ENCODE results near the gene CPED1.
"Not testable (repeated sequence)": the region's sequence is repeated elsewhere in the genome, so short reads cannot be mapped to it uniquely, and the experiment has no call there.

CPED1 gene

DNA sequence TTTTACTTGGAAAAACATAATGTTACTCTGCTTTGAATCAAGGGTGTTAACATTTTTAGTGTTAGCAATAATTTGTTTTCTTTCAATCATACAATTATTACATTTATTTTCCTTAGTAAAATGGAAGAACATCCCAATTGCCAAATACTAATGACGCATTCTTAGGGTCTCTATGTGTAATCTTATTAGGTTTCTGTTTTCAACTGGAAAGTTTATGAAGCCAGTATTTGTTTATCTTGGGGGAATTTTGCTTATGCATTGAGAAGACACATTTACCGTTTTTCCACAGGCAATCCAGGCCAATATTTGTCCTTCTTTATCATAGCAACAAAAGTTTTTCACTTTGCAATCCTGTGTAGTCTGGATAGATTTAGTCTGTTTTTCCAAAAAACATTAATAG lies 134.5 kb downstream of the CPED1 start:
- H3K36me3 Mint-ChIP-seq, result no peaks in the 10 kb centered on the region
- H3K9me3 Mint-ChIP-seq, result no peaks in the 10 kb centered on the region
- no peak overlapping the region for H3K27ac Mint-ChIP-seq
- no peak overlapping the region for H3K4me3 Mint-ChIP-seq
- ATAC-seq, result no peak
- no peak for DNase-seq (ENCODE audit: low spot score in 2 of 2)
- H3K4me1 Mint-ChIP-seq, result no peaks in the 10 kb centered on the region

DNA sequence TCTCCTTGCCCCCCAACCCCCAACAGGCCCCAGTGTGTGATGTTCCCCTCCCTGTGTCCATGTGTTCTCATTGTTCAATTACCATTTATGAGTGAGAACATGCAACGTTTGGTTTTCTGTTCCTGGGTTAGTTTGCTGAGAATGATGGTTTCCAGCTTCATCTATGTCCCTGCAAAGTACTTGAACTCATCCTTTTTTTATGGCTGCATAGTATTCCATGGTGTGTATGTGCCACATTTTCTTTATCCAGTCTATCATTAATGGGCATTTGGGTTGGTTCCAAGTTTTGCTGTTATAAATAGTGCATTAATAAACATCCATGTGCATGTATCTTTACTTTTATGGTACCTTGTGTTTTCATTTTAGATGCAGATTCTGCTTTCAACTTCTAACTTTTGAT lies 136.9 kb downstream of the CPED1 start:
- H3K4me3 Mint-ChIP-seq; H3K9me3 Mint-ChIP-seq; H3K27ac Mint-ChIP-seq; ATAC-seq; H3K36me3 Mint-ChIP-seq; DNase-seq (ENCODE audit: low spot score in 2 of 2); H3K4me1 Mint-ChIP-seq: not testable (repeated sequence)

DNA sequence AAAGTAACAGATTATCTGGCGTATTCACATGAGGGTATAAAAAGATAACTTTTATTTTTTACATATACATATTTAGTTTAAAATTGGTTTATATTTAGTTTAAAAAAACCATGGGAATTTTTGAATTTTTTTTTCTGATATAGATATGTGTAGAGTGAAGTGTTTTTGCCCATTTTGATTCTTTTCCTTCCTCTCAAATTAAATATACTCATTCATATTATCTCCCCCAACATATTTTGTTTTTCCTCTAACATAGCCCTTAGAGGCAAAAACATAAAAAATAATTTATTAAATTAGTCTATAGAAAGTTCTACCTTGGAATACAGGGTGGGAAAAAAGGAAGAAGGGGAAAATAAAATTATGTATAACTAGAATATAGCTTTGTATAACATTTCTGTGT lies 137.7 kb downstream of the CPED1 start:
- no peak overlapping the region for H3K4me3 Mint-ChIP-seq
- no peaks in the 10 kb centered on the region for H3K36me3 Mint-ChIP-seq
- H3K27ac Mint-ChIP-seq, result no peak overlapping the region
- no peaks in the 10 kb centered on the region for H3K9me3 Mint-ChIP-seq
- H3K4me1 Mint-ChIP-seq, result no peaks in the 10 kb centered on the region
- ATAC-seq (no peak), DNase-seq (ENCODE audit: low spot score in 2 of 2) (no peak)

DNA sequence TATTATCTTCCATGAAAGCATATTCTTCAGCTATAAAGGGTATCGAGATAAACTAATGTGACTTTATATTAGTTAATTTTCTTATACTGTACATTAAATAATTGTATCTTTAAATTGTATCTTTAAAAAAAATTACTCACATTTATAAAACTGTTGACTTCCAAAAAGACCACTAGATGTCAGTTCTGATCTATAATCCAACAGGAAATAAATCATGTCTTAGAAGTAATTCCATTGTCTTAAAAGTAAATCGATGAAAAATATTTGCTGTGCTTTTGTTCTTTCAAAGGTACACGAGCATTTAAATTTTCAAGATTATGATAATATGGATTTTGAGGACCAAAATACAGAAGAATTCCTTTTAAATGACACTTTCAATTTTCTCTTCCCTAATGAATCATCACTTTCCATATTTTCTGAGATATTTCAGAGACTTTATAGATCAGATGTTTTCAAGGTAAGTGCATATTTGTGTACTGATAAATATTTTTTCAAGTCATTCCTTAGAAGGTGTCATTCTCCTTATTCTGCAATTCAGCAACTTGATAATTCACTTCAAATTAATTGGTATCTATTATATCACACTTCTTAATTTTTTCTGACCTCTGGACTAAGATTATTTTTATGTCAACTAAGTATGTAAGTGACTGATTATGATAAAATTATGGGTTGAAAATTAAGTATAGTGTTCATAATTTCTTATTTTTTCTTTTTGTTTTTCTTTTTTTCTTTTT lies 138.5 kb downstream of the CPED1 start:
- Mint-ChIP-seq H3K4me1 (no peaks in the 10 kb centered on the region), H3K36me3 (no peaks in the 10 kb centered on the region), H3K4me3 (no peak overlapping the region), H3K27ac (no peak overlapping the region), H3K9me3 (no peaks in the 10 kb centered on the region)
- DNase-seq (ENCODE audit: low spot score in 2 of 2), result no peak
- no peak for ATAC-seq

DNA sequence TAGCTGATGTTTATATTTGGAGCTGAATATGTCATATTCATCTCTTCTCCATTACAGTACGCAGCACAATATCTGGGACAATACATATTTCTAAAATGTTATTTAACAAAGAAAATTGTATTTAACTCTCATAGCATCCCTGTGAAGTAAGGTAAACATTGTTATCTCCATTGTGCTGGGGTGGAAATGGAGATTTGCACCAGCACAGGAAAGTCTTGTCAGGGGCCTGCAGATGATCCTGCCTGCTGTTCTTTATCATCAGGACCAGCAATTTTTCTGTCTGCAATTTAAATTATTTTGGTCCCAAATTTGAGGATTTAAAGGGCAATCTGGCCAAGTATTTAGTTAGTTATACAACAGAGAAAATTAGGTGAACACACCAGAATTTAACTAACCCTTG lies 144.4 kb downstream of the CPED1 start:
- no peak for ATAC-seq
- Mint-ChIP-seq H3K9me3 (no peaks in the 10 kb centered on the region), H3K36me3 (no peaks in the 10 kb centered on the region), H3K4me3 (no peak overlapping the region), H3K27ac (no peak overlapping the region), H3K4me1 (no peaks in the 10 kb centered on the region)
- DNase-seq (ENCODE audit: low spot score in 2 of 2), result no peak

DNA sequence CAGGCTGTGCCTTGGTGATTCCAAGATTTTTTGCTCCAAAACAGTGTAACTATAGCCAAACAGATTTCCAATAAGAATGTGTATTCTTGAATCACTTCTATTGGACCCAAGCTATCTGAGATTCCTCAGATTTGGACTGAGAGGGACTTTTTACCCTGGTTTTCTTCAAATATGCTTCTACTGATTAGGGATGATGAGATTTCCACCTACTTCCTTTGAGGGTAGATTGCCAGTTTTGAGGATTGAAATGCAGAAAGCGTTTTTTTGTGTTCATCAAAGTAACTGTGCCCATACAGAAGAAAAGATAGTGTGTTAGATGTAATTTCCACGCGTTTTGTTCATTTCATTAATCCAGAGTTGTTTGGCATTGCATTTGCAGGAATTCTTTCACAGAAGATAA lies 144.9 kb downstream of the CPED1 start:
- H3K36me3 Mint-ChIP-seq, result no peaks in the 10 kb centered on the region
- DNase-seq (ENCODE audit: low spot score in 2 of 2) (no peak), ATAC-seq (no peak)
- H3K27ac Mint-ChIP-seq, result no peak overlapping the region
- H3K9me3 Mint-ChIP-seq, result no peaks in the 10 kb centered on the region
- H3K4me3 Mint-ChIP-seq, result no peak overlapping the region
- H3K4me1 Mint-ChIP-seq, result no peaks in the 10 kb centered on the region

DNA sequence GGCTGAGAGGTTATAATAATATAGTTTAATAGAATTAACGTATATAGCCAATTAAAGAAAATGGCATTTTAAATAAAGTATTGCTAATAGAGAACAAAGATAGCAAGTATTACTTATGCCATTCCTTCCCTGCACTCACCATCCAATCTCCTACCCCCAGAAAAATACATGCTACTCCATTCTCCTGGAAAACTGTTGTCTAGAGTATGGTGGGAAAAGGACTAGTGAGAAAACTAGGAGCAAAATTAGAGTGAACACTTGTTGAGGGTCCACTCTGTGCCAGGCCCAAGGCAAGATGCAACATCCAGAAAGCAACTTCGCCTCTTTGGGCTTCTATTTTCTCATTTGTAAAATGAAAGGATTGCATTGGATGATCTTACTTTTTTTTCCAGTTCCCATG lies 149.1 kb downstream of the CPED1 start:
- H3K9me3 Mint-ChIP-seq, result no peaks in the 10 kb centered on the region
- H3K36me3 Mint-ChIP-seq, result no peaks in the 10 kb centered on the region
- DNase-seq (ENCODE audit: low spot score in 2 of 2), result no peak
- no peak for ATAC-seq
- H3K27ac Mint-ChIP-seq, result no peak overlapping the region
- no peaks in the 10 kb centered on the region for H3K4me1 Mint-ChIP-seq
- no peak overlapping the region for H3K4me3 Mint-ChIP-seq

DNA sequence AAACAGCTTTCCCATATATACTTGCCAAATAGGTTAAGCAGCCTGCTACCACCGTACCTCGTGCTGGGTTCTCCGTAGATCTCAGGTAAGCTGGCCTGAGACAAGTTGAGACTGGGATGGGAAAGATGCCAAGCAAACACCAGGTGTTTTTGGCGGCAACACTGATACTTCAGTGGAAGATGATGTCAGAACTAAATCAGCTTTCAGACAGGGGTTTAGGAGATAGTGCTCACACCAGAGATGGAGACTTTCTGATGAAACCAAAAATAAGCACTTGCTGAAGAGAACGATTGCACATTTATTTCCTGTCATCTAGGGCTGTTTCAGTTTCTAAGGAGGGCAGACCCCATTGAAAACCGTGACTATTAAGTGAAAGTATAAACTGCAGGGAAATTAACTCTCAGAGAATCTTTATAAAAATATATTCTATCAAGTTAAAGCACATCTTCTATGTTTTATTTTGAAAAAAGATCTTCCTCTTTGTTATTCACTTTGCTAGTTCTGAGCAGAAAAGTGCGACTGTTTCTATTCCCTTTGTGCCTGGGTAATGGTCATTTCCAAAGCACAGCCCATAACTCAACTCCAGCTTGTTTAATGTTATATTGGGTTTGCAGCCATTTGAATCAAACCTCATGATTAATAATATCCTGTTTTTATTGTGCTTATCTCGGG lies 149.9 kb downstream of the CPED1 start:
- Mint-ChIP-seq H3K27ac (peak overlapping the region; percentile 29), H3K4me3 (peak overlapping the region; percentile 30), H3K4me1 (no peaks in the 10 kb centered on the region), H3K36me3 (no peaks in the 10 kb centered on the region), H3K9me3 (no peaks in the 10 kb centered on the region)
- peak; percentile 79 for ATAC-seq
- DNase-seq (ENCODE audit: low spot score in 2 of 2), result no peak

DNA sequence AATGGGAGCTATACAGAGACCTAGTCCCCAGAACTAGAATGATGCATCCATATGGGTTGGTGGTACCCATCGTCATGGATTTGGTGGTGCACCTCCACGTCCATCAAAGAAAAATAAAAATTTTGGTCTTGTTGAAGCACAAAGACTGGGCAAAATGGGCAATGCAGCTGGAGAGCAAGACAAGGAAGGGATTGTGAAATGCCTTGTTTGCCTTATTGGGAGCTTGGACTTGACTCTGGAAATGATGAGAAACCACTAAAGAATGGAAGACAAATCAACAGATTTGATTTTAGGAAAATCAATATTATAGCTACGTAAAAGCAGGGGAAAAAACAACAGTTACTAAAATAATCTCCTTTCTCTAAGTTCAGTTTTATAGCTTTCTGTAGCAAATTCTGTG lies 150.9 kb downstream of the CPED1 start:
- DNase-seq (ENCODE audit: low spot score in 2 of 2), result no peak
- H3K27ac Mint-ChIP-seq, result no peak overlapping the region
- H3K36me3 Mint-ChIP-seq, result no peaks in the 10 kb centered on the region
- no peak overlapping the region for H3K4me3 Mint-ChIP-seq
- H3K9me3 Mint-ChIP-seq, result no peaks in the 10 kb centered on the region
- H3K4me1 Mint-ChIP-seq, result no peaks in the 10 kb centered on the region
- ATAC-seq, result no peak

DNA sequence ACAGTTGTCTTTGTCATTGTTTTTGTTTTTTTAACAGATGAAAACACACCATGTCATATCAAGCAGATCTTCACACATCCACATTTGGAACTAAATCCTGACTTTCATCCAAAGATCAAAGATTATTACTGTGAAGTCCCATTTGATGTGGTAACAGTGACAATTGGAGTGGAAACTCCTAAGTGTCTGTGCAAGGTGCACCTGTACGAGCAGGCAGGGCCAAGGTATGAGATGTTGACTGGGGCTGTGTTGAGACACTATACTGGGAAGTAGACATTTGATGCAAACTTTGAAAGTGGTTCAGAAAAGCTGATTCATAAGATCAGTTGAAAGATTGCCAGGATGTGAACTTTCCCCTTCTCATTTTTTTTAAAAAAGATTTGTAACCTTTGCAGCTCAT lies 152.3 kb downstream of the CPED1 start:
- no peak overlapping the region for H3K4me3 Mint-ChIP-seq
- no peaks in the 10 kb centered on the region for H3K4me1 Mint-ChIP-seq
- no peaks in the 10 kb centered on the region for H3K36me3 Mint-ChIP-seq
- DNase-seq (ENCODE audit: low spot score in 2 of 2), result no peak
- ATAC-seq, result no peak
- H3K9me3 Mint-ChIP-seq, result no peaks in the 10 kb centered on the region
- H3K27ac Mint-ChIP-seq, result no peak overlapping the region

DNA sequence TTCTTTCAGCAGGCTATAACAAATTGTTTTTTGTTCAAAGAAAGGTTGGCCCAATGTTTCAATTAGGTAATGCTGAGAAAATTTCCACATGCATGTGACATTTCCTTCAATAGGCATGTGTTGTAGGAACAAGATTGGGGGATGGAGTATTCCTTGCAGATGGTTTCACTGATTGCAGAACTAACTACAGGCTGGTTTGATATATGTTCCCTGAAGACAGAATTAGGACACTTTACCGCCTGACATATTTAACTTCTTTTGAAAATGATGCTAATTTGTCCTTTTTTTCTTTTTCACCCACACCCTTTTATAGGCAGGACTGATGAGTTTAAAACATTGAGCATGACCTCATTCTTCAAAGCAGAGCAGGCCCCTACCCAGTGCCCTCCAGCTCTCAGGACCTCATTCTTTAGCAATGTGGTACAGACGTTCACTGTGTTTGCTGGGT lies 163.3 kb downstream of the CPED1 start:
- no peak for DNase-seq (ENCODE audit: low spot score in 2 of 2)

DNA sequence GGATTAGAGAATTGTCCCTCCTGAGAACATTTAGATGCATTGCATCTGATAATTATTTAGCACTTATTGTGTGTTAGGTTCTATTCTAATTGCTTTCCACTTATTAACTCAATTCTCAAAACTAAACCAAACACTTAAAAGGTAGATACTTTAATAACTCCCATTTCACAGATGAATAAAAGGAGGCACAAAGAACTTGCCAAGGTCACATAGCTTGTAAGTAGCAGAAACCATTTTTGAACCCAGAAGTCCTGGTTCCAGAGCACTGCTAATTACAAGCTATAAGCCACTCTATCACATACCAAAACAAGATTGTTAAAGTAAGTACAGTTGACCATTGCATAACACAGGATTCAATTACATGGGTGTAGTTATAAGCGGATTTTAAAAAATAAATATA lies 164.9 kb downstream of the CPED1 start:
- no peaks in the 10 kb centered on the region for H3K9me3 Mint-ChIP-seq
- DNase-seq (ENCODE audit: low spot score in 2 of 2) (no peak), ATAC-seq (no peak)

More for the DNA sequence above, 163.3 kb downstream of the CPED1 start:
- Mint-ChIP-seq H3K36me3 (no peaks in the 10 kb centered on the region), H3K4me1 (no peaks in the 10 kb centered on the region), H3K9me3 (no peaks in the 10 kb centered on the region), H3K27ac (no peak overlapping the region), H3K4me3 (no peak overlapping the region)
- no peak for ATAC-seq

DNA sequence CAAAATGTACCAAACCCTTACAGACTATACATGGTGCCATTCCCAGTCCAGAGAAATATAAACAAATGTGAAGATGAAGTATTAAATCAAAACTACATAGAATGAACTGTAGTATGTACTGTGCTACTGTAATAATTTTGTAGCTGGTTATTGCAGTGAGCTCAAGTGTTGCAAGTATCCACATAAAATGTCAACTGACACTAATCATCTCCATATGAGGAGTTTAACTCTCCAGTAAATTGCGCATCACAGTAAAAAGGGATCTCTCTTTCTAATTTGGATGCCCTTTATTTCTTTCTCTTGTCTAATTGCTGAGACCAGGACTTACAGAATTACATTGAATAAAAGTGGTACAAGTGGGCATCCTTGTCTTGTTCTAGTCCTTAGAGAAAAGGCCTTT lies 165.5 kb downstream of the CPED1 start:
- no peak for DNase-seq (ENCODE audit: low spot score in 2 of 2)
- Mint-ChIP-seq H3K9me3 (no peaks in the 10 kb centered on the region), H3K4me3 (no peak overlapping the region), H3K4me1 (no peaks in the 10 kb centered on the region), H3K36me3 (no peaks in the 10 kb centered on the region), H3K27ac (no peak overlapping the region)
- ATAC-seq, result no peak

More for the DNA sequence above, 164.9 kb downstream of the CPED1 start:
- H3K4me1 Mint-ChIP-seq, result no peaks in the 10 kb centered on the region
- H3K36me3 Mint-ChIP-seq, result no peaks in the 10 kb centered on the region
- H3K4me3 Mint-ChIP-seq, result no peak overlapping the region
- H3K27ac Mint-ChIP-seq, result no peak overlapping the region

DNA sequence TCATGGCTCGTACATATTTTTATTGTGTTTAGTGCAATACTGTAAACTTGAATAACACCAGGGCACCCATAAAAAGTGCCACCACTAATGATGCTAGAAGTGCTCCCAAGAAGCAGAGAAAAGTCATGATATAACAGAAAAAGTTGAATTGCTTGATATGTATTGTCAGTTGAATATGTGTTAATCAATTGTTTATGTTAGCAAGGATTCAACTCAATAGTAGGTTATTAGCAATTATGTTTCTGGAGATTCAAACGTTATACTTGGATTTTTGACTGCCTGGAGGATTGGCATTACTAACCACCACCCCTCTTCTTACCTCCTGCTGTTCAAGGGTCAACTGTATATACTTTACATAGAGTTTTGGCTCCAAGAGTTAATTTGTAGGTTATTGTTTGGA lies 168.3 kb downstream of the CPED1 start:
- Mint-ChIP-seq H3K9me3 (no peaks in the 10 kb centered on the region), H3K27ac (no peak overlapping the region), H3K4me1 (no peaks in the 10 kb centered on the region), H3K36me3 (no peaks in the 10 kb centered on the region), H3K4me3 (no peak overlapping the region)
- DNase-seq (ENCODE audit: low spot score in 2 of 2) (no peak), ATAC-seq (no peak)

DNA sequence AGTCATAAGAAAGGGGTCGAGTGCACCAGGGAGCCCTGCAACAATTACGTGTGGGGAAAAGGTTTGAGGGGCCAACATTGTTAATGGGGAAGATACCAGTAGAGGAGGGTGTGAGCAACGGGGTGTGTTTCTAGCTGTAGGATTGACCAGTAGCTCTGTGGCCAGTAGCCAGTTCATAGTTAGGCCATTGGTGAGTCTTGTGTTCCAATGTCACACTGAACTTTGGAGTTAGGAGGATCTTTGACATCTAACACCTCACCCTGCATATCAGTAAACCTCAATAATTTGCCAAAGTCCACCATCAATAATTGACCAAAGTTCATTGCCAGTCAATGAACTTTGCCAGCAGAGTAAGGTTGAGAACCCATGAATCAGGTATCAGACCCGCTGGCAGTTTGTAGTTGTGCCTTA lies 168.8 kb downstream of the CPED1 start:
- DNase-seq (ENCODE audit: low spot score in 2 of 2) (no peak), ATAC-seq (no peak)
- Mint-ChIP-seq H3K9me3 (no peaks in the 10 kb centered on the region), H3K36me3 (no peaks in the 10 kb centered on the region), H3K27ac (no peak overlapping the region), H3K4me3 (no peak overlapping the region), H3K4me1 (no peaks in the 10 kb centered on the region)

DNA sequence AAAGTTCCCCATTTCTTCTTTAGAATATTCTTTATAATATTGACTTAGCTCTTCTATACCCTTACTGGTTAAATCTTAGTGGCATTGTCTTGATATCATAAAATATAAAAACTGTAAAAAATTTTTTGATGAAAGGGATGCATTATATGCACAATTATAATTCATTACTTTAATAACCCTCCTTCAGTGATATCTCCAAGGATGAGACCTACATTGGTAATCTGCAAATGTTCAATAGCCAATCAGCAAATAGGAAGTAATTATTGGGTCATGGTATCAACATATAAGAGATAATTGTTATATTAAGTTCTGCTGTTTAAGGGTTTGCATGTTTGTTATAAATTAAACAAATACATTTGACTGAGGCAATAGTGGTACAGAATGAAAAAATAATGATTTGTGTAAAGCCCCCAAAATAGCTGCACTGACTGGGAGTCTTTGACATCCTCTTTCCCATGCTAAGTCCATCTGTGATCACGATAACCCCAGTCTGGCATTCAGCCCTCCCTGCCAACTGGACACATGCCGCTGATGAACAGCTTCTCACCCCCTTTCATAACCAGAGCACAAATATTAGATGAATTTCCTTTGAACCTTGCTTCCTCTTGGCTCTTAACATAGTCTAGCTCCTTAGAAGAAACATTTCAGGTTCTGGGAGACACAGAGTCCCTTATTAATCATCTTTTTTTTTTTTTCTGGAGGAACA lies 169.5 kb downstream of the CPED1 start:
- Mint-ChIP-seq H3K4me3 (no peak overlapping the region), H3K9me3 (no peaks in the 10 kb centered on the region), H3K27ac (no peak overlapping the region), H3K4me1 (no peaks in the 10 kb centered on the region), H3K36me3 (no peaks in the 10 kb centered on the region)
- ATAC-seq (no peak), DNase-seq (ENCODE audit: low spot score in 2 of 2) (no peak)

Data from stimulated activated effector memory CD8-positive, alpha-beta T cell treated with anti-CD3 and anti-CD28 coated beads, Interleukin-12 subunit alpha, Interleukin-12 subunit beta, amount 100 ng/mL, for 72 hours (primary cell).